OCI-LY7 (cell line): ENCODE measurements around the gene OR4F15. TPM values are rescaled to one million over a fixed set of nuclear protein-coding genes. Genes with fewer than 3 reads are reported as not detected.
"Not testable (repeated sequence)": the region's sequence is repeated elsewhere in the genome, so short reads cannot be mapped to it uniquely, and the experiment has no call there.

Experiments
- BruUV-seq: library from RNA; stranded (reverse); fragments of 400-500 nt; replicated peaks from 2 replicates; lab custom pipeline; 2021; lab: Mats Ljungman, UMichigan
- CTCF ChIA-PET: fragments of 300-600 bp; sonication (Branson Sonifier 250); formaldehyde crosslinking; loops from one replicate; lab custom pipeline; 2022; ENCODE audit warnings: antibody characterized with exemption; ENCODE audit not compliant: unreplicated experiment; lab: Charles Lee
- POLR2A ChIA-PET: fragments of 300-600 bp; sonication (Branson Sonifier 250); formaldehyde crosslinking; loops from one replicate; lab custom pipeline; 2022; ENCODE audit warnings: antibody characterized with exemption; lab: Charles Lee
- DNase-seq: peaks from one replicate; pipeline ENCODE4 v3.0.0-alpha.2; 2015; ENCODE audit warnings: low spot score
- H2AFZ ChIP-seq: fragments of 200-600 bp; sonication (generic), shearing (Covaris generic); 2 replicates; pipeline ENCODE4 v1.6.1; 2014; ENCODE audit warnings: mild to moderate bottlenecking, antibody characterized with exemption, low read length, moderate library complexity
- H3K27ac ChIP-seq: fragments of 200-600 bp; sonication (generic); 2 replicates; pipeline ENCODE4 v1.5.1; 2014; ENCODE audit warnings: mixed run types, low read depth, mild to moderate bottlenecking, moderate library complexity, low read length, inconsistent platforms; ENCODE audit not compliant: poor library complexity, severe bottlenecking
- H3K36me3 ChIP-seq: fragments of 200-600 bp; sonication (generic); 2 replicates; pipeline ENCODE4 v1.6.1; 2014; ENCODE audit warnings: mild to moderate bottlenecking, antibody characterized with exemption, low read length, moderate library complexity, mixed read lengths; ENCODE audit not compliant: insufficient read depth
- H3K4me1 ChIP-seq: fragments of 200-600 bp; sonication (generic); 2 replicates; pipeline ENCODE4 v1.5.1; 2014; ENCODE audit warnings: mild to moderate bottlenecking, low read length; ENCODE audit not compliant: insufficient read depth, poor library complexity, severe bottlenecking
- H3K4me2 ChIP-seq: fragments of 200-600 bp; sonication (generic); 2 replicates; pipeline ENCODE4 v1.6.1; 2014; ENCODE audit warnings: mild to moderate bottlenecking, low read length
- H3K4me3 ChIP-seq: fragments of 200-600 bp; sonication (generic); 2 replicates; pipeline ENCODE4 v1.5.1; 2014; ENCODE audit warnings: mild to moderate bottlenecking, low read depth, low read length; ENCODE audit not compliant: poor library complexity, severe bottlenecking
- H3K79me2 ChIP-seq: fragments of 200-600 bp; sonication (generic); 2 replicates; pipeline ENCODE4 v1.6.1; 2016; ENCODE audit warnings: low read depth, mild to moderate bottlenecking, low read length, moderate library complexity, mixed read lengths; ENCODE audit not compliant: insufficient read depth
- H3K9me2 ChIP-seq: fragments of 200-600 bp; sonication (generic); 2 replicates; pipeline ENCODE4 v1.6.1; 2016; ENCODE audit warnings: mild to moderate bottlenecking, low read length, mixed read lengths; ENCODE audit not compliant: insufficient read depth
- H3K9me3 ChIP-seq: fragments of 200-600 bp; sonication (generic); 2 replicates; pipeline ENCODE4 v1.6.1; 2014; ENCODE audit warnings: mild to moderate bottlenecking, mixed run types, low read length, mixed read lengths
- H4K20me1 ChIP-seq: fragments of 200-600 bp; sonication (generic); 2 replicates; pipeline ENCODE4 v1.6.1; 2014; ENCODE audit warnings: mild to moderate bottlenecking, antibody characterized with exemption, low read length, moderate library complexity, mixed read lengths; ENCODE audit not compliant: insufficient read depth
- EZH2phosphoT487 ChIP-seq: fragments of 200-600 bp; sonication (generic); IDR thresholded peaks from 2 replicates; pipeline ENCODE4 v1.6.1; 2018; ENCODE audit warnings: low read depth, borderline replicate concordance, mild to moderate bottlenecking, mixed run types, antibody characterized with exemption, low read length, moderate library complexity, mixed read lengths
- intact Hi-C: fragments of 100-400 bp; cut with micrococcal nuclease; formaldehyde crosslinking; loops from one replicate; pipeline ENCODE4 v1.10.0; 2022; ENCODE audit not compliant: unreplicated experiment
- total RNA-seq, 2 experiments: library from RNA; depleted of rRNA in 1 of 2; stranded (reverse); fragments of >200 nt in 1 of 2; shearing (Covaris generic) in 1 of 2; gene quantifications; 2 replicates each; pipeline ENCODE4 v1.2.3, GENCODE V29; 2014 to 2022
- TF ChIP-seq, protein P1 (sequence below): fragments of 200-600 bp; sonication (generic); conservative IDR thresholded peaks from 2 replicates; pipeline ENCODE4 v1.5.1; 2014; ENCODE audit warnings: mild to moderate bottlenecking, antibody characterized with exemption, low read length, moderate library complexity, mixed read lengths

The OR4F15 gene
- total RNA-seq, 2 experiments from 2014 or later: not detected

- H3K4me1 ChIP-seq: no peaks in the 10 kb centered on the region
- no peaks in the 10 kb centered on the region for H3K36me3 ChIP-seq
- TF ChIP-seq EZH2phosphoT487: no peak
- TF ChIP-seq, protein P1, sequence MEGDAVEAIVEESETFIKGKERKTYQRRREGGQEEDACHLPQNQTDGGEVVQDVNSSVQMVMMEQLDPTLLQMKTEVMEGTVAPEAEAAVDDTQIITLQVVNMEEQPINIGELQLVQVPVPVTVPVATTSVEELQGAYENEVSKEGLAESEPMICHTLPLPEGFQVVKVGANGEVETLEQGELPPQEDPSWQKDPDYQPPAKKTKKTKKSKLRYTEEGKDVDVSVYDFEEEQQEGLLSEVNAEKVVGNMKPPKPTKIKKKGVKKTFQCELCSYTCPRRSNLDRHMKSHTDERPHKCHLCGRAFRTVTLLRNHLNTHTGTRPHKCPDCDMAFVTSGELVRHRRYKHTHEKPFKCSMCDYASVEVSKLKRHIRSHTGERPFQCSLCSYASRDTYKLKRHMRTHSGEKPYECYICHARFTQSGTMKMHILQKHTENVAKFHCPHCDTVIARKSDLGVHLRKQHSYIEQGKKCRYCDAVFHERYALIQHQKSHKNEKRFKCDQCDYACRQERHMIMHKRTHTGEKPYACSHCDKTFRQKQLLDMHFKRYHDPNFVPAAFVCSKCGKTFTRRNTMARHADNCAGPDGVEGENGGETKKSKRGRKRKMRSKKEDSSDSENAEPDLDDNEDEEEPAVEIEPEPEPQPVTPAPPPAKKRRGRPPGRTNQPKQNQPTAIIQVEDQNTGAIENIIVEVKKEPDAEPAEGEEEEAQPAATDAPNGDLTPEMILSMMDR: no peak
- H3K4me2 ChIP-seq: no peak overlapping the region
- BruUV-seq: no TSS peak
- no peaks in the 10 kb centered on the region for H4K20me1 ChIP-seq
- H3K9me2 ChIP-seq: no peaks in the 10 kb centered on the region
- no peaks in the 10 kb centered on the region for H3K79me2 ChIP-seq
- POLR2A ChIA-PET: no interaction called here
- no peaks in the 10 kb centered on the region for H3K9me3 ChIP-seq
- CTCF ChIA-PET: no interaction called here
- H3K27ac ChIP-seq: no peak overlapping the region
- intact Hi-C loops: no loop called here
- no peak for DNase-seq
- no peak overlapping the region for H2AFZ ChIP-seq
- H3K4me3 ChIP-seq: no peak overlapping the region
Measured at GRCh38 chr15:101765772-101766456, 46.1 kb upstream of the OR4F15 start.

GRCh38 chr15:101767083-101767640 lies 44.8 kb upstream of the OR4F15 start:
- DNase-seq, H3K27ac ChIP-seq, H3K79me2 ChIP-seq, intact Hi-C loops, H3K4me3 ChIP-seq, H3K9me2 ChIP-seq, CTCF ChIA-PET, BruUV-seq, POLR2A ChIA-PET, H2AFZ ChIP-seq, H3K36me3 ChIP-seq, H3K4me2 ChIP-seq, H3K4me1 ChIP-seq, H4K20me1 ChIP-seq, H3K9me3 ChIP-seq: not testable (repeated sequence)

DNA sequence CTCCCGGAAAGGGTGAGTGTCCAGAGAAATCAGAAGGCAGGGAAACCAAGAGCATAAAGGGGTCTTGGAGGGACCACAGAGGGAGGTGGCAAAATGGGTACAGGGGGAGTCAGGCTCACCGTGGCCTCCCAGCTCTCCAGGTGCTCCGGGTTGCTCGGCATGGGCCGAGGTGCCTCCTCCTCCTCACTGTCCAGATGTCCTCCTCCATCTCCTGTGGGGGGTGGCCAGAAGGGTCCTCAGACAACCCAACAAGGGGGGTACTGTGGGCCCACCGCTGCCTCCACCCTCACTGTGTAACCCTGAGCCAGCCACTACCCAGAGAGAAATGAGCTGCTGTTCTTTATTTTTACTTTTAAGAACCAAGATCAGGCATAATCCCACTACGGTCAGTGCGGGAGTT lies 39.1 kb upstream of the OR4F15 start:
- Histone ChIP-seq H3K4me3 (no peak overlapping the region), H3K27ac (no peak overlapping the region), H3K9me3 (no peaks in the 10 kb centered on the region), H4K20me1 (no peaks in the 10 kb centered on the region), H3K79me2 (no peaks in the 10 kb centered on the region), H2AFZ (no peak overlapping the region), H3K36me3 (no peaks in the 10 kb centered on the region), H3K4me1 (no peaks in the 10 kb centered on the region), H3K4me2 (no peak overlapping the region), H3K9me2 (no peaks in the 10 kb centered on the region)
- no peak for DNase-seq
- ChIA-PET POLR2A (no interaction called here), CTCF (no interaction called here)
- BruUV-seq: no TSS peak
- TF ChIP-seq, protein P1: no peak
- no peak for TF ChIP-seq EZH2phosphoT487
- intact Hi-C loops: no loop called here
